Lung (tissue), 12 donors: ENCODE data around the gene GMFB. TPM values are rescaled to one million over a fixed set of nuclear protein-coding genes. Genes with fewer than 3 reads are reported as not detected.

Experiments
- ATAC-seq: fragments of 200-7000 bp; cut with Tn5 transposase; one replicate; pipeline ENCODE4 v1.9.1; 2020; ENCODE audit warnings: moderate number of reproducible peaks; ENCODE audit not compliant: insufficient read depth, low FRiP score
- DNase-seq, 3 donors: peaks; one replicate each; pipeline ENCODE4 v3.0.0-alpha.2; 2013 to 2017
- H3K27ac ChIP-seq, 2 donors: one replicate each; pipeline ENCODE4 v1.5.1; 2013; ENCODE audit warnings: mild to moderate bottlenecking in 2 of 2, moderate library complexity in 2 of 2, control low read depth in 1 of 2, inconsistent platforms in 1 of 2, low read depth in 1 of 2, low read length in 1 of 2
- H3K27me3 ChIP-seq, 3 donors: one replicate each; pipeline ENCODE4 v1.5.1; 2013; ENCODE audit warnings: low read length in 2 of 3; ENCODE audit not compliant: control insufficient read depth in 3 of 3, insufficient read depth in 3 of 3
- H3K36me3 ChIP-seq, 4 donors: one replicate each; pipeline ENCODE4 v1.5.1; 2013; ENCODE audit warnings: low read length in 4 of 4, mild to moderate bottlenecking in 1 of 4, moderate library complexity in 1 of 4; ENCODE audit not compliant: control insufficient read depth in 4 of 4, insufficient read depth in 4 of 4
- H3K4me1 ChIP-seq, 5 donors: one replicate each; pipeline ENCODE4 v1.5.1; 2013; ENCODE audit warnings: low read length in 5 of 5, mild to moderate bottlenecking in 2 of 5, moderate library complexity in 1 of 5; ENCODE audit not compliant: control insufficient read depth in 5 of 5, insufficient read depth in 5 of 5
- H3K4me3 ChIP-seq: one replicate; pipeline ENCODE4 v1.5.1; 2013; ENCODE audit warnings: mild to moderate bottlenecking, control low read depth, moderate library complexity
- H3K9ac ChIP-seq, 2 donors: one replicate each; pipeline ENCODE4 v1.5.1; 2013; ENCODE audit warnings: low read length in 2 of 2, control low read depth in 1 of 2; ENCODE audit not compliant: insufficient read depth in 1 of 2
- H3K9me3 ChIP-seq, 4 donors: one replicate each; pipeline ENCODE4 v1.5.1; 2013; ENCODE audit warnings: low read length in 3 of 4, mild to moderate bottlenecking in 1 of 4, moderate library complexity in 1 of 4; ENCODE audit not compliant: control insufficient read depth in 4 of 4, insufficient read depth in 3 of 4
- WGBS, 2 donors: extraction: QIAGEN DNeasy Blood & Tissue Kit; methylation state at CpG; one replicate each; pipeline ENCODE4 v1.1.7; 2013; 5-methylcytosine and 5-hydroxymethylcytosine counted together
- polyA plus RNA-seq, 2 donors: library from polyadenylated mRNA; stranded (reverse); fragments of 200-250 nt; gene quantifications; one replicate each; pipeline ENCODE4 v1.2.1, GENCODE V29; 2013
- total RNA-seq, 2 donors: library from RNA; depleted of rRNA in 1 of 2; stranded (reverse); fragments of >200 nt in 1 of 2; gene quantifications; one replicate each; pipeline ENCODE4 v1.2.1, GENCODE V29; 2014 to 2021
- TF ChIP-seq, protein P1 (sequence below): IDR thresholded peaks from 2 replicates; pipeline ENCODE4 v1.5.1; 2012; ENCODE audit warnings: mild to moderate bottlenecking; ENCODE audit errors: control extremely low read depth, extremely low read depth
- donor health status: control.
- donor health status: control.
- donor health status: Bipolar disorder and iron deficiency.
- donor health status: healthy.
- donor health status: DM: yes; HTN: yes; CAD: no.

GMFB gene
- total and polyA plus RNA-seq, 4 donors: 15.6 to 55.8 (median 35.9) TPM

DNA sequence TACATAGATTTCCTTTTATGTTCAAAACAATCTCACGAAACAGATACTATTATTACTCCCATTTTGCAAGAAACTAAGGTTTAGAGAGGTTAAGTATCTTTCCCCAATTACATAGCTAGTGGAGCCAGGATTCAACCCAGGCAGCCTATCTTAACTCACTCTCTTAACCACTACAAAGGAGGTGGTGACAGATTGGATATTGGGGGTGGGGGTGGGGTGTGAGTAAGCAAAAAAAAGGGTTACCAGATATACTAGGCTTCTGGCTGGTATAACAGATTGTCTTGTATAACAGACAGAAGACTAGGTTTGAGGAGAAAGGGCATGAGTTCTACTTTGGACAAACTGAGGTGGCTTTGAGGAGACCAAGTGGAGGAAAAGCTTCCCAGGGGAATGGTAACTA is 2.1 kb downstream of the GMFB start:
- no peak for ATAC-seq
- no peaks in the 10 kb centered on the region for H3K9me3 ChIP-seq
- no peak overlapping the region for H3K27ac ChIP-seq
- H3K4me3 ChIP-seq: no peak overlapping the region
- no peaks in the 10 kb centered on the region for H3K27me3 ChIP-seq
- H3K4me1 ChIP-seq: peaks cover 0 to 17% (median 3%) of the 10 kb centered on the region in 5 donors
- H3K9ac ChIP-seq: no peak overlapping the region
- no peak for DNase-seq
- TF ChIP-seq, protein P1, sequence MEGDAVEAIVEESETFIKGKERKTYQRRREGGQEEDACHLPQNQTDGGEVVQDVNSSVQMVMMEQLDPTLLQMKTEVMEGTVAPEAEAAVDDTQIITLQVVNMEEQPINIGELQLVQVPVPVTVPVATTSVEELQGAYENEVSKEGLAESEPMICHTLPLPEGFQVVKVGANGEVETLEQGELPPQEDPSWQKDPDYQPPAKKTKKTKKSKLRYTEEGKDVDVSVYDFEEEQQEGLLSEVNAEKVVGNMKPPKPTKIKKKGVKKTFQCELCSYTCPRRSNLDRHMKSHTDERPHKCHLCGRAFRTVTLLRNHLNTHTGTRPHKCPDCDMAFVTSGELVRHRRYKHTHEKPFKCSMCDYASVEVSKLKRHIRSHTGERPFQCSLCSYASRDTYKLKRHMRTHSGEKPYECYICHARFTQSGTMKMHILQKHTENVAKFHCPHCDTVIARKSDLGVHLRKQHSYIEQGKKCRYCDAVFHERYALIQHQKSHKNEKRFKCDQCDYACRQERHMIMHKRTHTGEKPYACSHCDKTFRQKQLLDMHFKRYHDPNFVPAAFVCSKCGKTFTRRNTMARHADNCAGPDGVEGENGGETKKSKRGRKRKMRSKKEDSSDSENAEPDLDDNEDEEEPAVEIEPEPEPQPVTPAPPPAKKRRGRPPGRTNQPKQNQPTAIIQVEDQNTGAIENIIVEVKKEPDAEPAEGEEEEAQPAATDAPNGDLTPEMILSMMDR: no peak
- 80 to 98% methylated on average over 1 of the region's 1 CpG for WGBS, 2 donors
- H3K36me3 ChIP-seq: peaks cover 0 to 7% (median 3%) of the 10 kb centered on the region in 4 donors

GRCh38 chr14:54483846-54484245 is 4.9 kb downstream of the GMFB start:
- Histone ChIP-seq H3K27me3 (no peaks in the 10 kb centered on the region), H3K4me1 (peaks cover 0 to 17% (median 3%) of the 10 kb centered on the region in 5 donors), H3K9ac (no peak overlapping the region), H3K4me3 (no peak overlapping the region), H3K9me3 (no peaks in the 10 kb centered on the region), H3K36me3 (peaks cover 0 to 7% (median 4%) of the 10 kb centered on the region in 4 donors), H3K27ac (no peak overlapping the region)
- ATAC-seq: no peak
- TF ChIP-seq, protein P1: no peak
- DNase-seq: no peak

DNA sequence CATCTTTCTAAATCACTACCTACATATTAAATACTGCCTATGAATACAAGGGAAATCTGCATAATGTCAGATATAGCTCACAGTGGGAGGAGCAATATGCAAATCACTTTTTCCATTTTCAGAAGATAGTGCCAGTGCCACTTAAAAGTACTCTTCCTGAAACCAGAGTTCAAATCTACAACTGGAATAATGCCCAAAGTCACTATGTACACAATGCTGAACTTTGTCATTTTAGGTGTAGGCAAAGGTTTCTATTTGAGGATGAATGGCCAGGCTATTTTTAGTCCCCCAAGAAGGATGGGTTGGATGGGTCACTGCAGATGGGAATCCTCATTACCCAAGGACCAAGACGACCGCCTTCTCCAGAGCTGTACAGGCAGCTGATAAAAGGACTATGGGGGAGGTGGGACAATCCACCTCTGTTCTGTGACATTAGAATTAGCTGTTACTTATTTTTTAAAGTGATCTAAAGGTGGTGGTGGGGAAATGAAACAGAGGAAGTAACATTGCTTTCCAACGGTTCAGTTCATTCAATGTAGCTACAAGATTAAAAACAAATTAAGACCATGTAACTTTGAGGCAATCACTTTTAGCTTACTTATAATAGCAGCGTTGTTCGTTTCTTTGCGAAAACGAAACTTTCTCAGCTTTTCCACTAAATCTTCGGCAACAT is 5.6 kb downstream of the GMFB start:
- H3K36me3 ChIP-seq: peaks cover 0 to 11% (median 8%) of the 10 kb centered on the region in 4 donors
- H3K9ac ChIP-seq: no peak overlapping the region
- DNase-seq (no peak), ATAC-seq (no peak)
- TF ChIP-seq, protein P1: no peak
- peaks cover 0 to 17% (median 3%) of the 10 kb centered on the region in 5 donors for H3K4me1 ChIP-seq
- WGBS, 2 donors: 74 to 81% methylated on average over 8 of the region's 8 CpGs
- H3K9me3 ChIP-seq: no peaks in the 10 kb centered on the region
- no peak overlapping the region for H3K4me3 ChIP-seq
- H3K27ac ChIP-seq: no peak overlapping the region
- no peaks in the 10 kb centered on the region for H3K27me3 ChIP-seq

- Histone ChIP-seq H3K9ac (no peak overlapping the region), H3K4me3 (no peak overlapping the region), H3K27me3 (no peaks in the 10 kb centered on the region), H3K27ac (no peak overlapping the region), H3K4me1 (peaks cover 0 to 9% (median 0%) of the 10 kb centered on the region in 5 donors), H3K36me3 (peaks cover 0 to 13% (median 11%) of the 10 kb centered on the region in 4 donors), H3K9me3 (no peaks in the 10 kb centered on the region)
- DNase-seq (no peak), ATAC-seq (no peak)
- TF ChIP-seq, protein P1: no peak
- 93 to 95% methylated on average over 2 of the region's 2 CpGs for WGBS, 2 donors
Observed at GRCh38 chr14:54481695-54482094, 7.1 kb downstream of the GMFB start.
